Ovary (tissue), 9 donors: ENCODE measurements around the gene OPCML. TPM values are rescaled to one million over a fixed set of nuclear protein-coding genes. Genes with fewer than 3 reads are reported as not detected.

Experiments used
- DNase-seq, 5 donors: peaks; one replicate each; pipeline ENCODE4 v3.0.0-alpha.2; 2019 to 2020
- H3K27ac ChIP-seq, 2 donors: fragments of 200-600 bp; one replicate each; pipeline versions ENCODE4 v1.5.1 to v1.8.0; 2019 to 2022
- H3K27me3 ChIP-seq: fragments of 200-600 bp; one replicate; pipeline ENCODE4 v1.8.0; 2022
- H3K36me3 ChIP-seq: fragments of 200-600 bp; sonication (generic); one replicate; pipeline ENCODE4 v1.5.1; 2019
- H3K4me1 ChIP-seq: one replicate; pipeline ENCODE4 v1.8.1; 2013; ENCODE audit warnings: mild to moderate bottlenecking, moderate library complexity; ENCODE audit not compliant: insufficient read depth
- H3K4me3 ChIP-seq: fragments of 200-600 bp; sonication (generic); one replicate; pipeline ENCODE4 v1.5.1; 2017
- H3K9me3 ChIP-seq, 2 donors: fragments of 200-600 bp in 1 of 2; sonication (generic) in 1 of 2; one replicate each; pipeline versions ENCODE4 v1.5.1 to v1.8.1; 2013 to 2019; ENCODE audit warnings: mild to moderate bottlenecking in 1 of 2, moderate library complexity in 1 of 2
- CTCF ChIP-seq, 3 donors: fragments of 450-650 bp in 2 of 3; fragments of 200-600 bp in 1 of 3; IDR thresholded peaks; one replicate each; pipeline versions ENCODE4 v1.5.1 to v1.8.0; 2016 to 2022; ENCODE audit warnings: antibody characterized with exemption in 3 of 3, mild to moderate bottlenecking in 1 of 3
- EP300 ChIP-seq: sonication (generic); formaldehyde crosslinking; IDR thresholded peaks from one replicate; pipeline ENCODE4 v1.6.1; 2017; ENCODE audit warnings: antibody characterized with exemption
- POLR2A ChIP-seq: fragments of 450-650 bp; IDR thresholded peaks from one replicate; pipeline ENCODE4 v1.6.1; 2017; ENCODE audit warnings: antibody characterized with exemption, mild to moderate bottlenecking, moderate library complexity
- WGBS, 3 donors: extraction: QIAGEN DNeasy Blood & Tissue Kit in 1 of 3; methylation state at CpG; one replicate each; pipeline versions ENCODE4 v1.1.5 to v1.1.7; 2013 to 2017; 5-methylcytosine and 5-hydroxymethylcytosine counted together
- intact Hi-C, 4 donors: fragments of 100-400 bp; cut with DNase I; formaldehyde crosslinking; loops; one replicate each; pipeline versions ENCODE4 v1.11.0 to v1.15.1; 2022 to 2023
- polyA plus RNA-seq, 2 donors: library from polyadenylated mRNA; stranded (reverse); fragments of 200-250 nt in 1 of 2; fragments of 350-450 nt in 1 of 2; fragmentation: Illumina TruSeq in 1 of 2; extraction: RNeasy Lipid Tissue Mini Kit (QIAGEN cat#74804) in 1 of 2; gene quantifications; one replicate each; pipeline ENCODE4 v1.2.3, GENCODE V29; 2013 to 2014
- total RNA-seq, 7 donors: library from RNA; depleted of rRNA in 2 of 7; stranded (reverse); fragments of >200 nt in 2 of 7; fragmentation: NEBNext Ultra II Directional in 3 of 7; extraction: Animal tissue kit (Norgen Biotek cat#: 25700) in 3 of 7; gene quantifications; one replicate each; pipeline versions ENCODE4 v1.1.0 to v1.2.4, GENCODE V29; 2016 to 2023
- donor health status: DM: no; HTN: no; CAD: no; lungs with moderate emphysema.
- donor health status: DM: no; HTN: no; CAD: no.
- donor health status: Bipolar disorder and iron deficiency.
- donor health status: DM: yes; HTN: yes; CAD: no.
- donor health status: DM: no; HTN: no; CAD: no.
- donor health status: DM: yes; HTN: yes; CAD: no.

Gene OPCML
- total and polyA plus RNA-seq, 9 donors: under 0.01 to 2.8 (median 0.32) TPM; not detected in 2

DNA sequence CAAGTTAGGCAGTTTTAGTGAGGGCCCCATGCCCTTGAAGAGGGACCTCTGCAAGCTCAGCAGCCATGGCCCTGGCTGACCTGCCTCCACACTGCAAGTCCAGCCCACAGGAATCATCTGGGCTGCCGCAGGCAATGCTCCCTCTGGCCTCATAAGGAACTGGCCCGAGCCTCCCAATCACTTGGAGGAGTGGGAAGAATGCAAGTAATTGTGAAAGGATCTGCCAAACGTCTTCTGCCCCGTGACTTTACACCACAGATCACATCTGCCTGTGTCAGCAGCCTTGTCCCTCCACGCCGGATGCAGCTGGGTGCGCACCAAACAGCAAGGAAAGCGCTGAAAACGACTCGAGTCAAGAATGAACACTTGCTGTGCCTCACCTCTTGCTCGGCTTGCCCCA is 23.8 kb downstream of the OPCML start:
- Histone ChIP-seq H3K27me3 (no peaks in the 10 kb centered on the region), H3K36me3 (no peaks in the 10 kb centered on the region), H3K4me3 (no peak overlapping the region), H3K9me3 (no peaks in the 10 kb centered on the region), H3K4me1 (no peaks in the 10 kb centered on the region), H3K27ac (no peak overlapping the region)
- intact Hi-C loops: no loop called here
- TF ChIP-seq CTCF (IDR thresholded peaks at IDR 0.05) (no peak), EP300 (no peak), POLR2A (no peak)
- WGBS, 3 donors: 50 to 52% (median 51%) methylated on average over 11 of the region's 11 CpGs
- DNase-seq: no peak

DNA sequence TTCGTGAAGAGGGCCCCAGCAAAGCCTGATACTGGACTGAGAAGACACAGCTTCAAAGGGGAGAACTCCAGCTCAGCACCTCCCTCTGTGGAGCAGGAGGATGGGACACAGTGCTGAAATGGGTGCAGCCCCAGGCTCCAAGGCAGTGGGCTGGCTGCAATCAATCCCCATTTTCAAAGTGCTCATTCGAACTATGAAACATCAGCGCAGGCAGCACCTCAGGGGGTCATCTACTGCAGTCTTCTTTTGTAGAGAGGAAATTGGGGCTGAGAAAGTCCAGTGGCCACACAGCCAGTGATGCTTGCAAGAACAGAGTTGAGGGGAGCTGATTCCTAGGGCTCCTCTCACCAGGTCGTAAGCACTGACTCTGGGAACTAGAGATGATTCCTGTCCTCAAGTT is 25.1 kb downstream of the OPCML start:
- Histone ChIP-seq H3K36me3 (no peaks in the 10 kb centered on the region), H3K27me3 (no peaks in the 10 kb centered on the region), H3K27ac (no peak overlapping the region), H3K4me1 (no peaks in the 10 kb centered on the region), H3K9me3 (no peaks in the 10 kb centered on the region), H3K4me3 (no peak overlapping the region)
- intact Hi-C loops: no loop called here
- TF ChIP-seq CTCF (IDR thresholded peaks at IDR 0.05): no peak
- TF ChIP-seq EP300: no peak
- no peak for TF ChIP-seq POLR2A
- no peak for DNase-seq
- WGBS, 3 donors: 71 to 88% (median 83%) methylated on average over 4 of the region's 4 CpGs

- Histone ChIP-seq H3K27ac (no peak overlapping the region), H3K9me3 (no peaks in the 10 kb centered on the region), H3K4me3 (no peak overlapping the region), H3K27me3 (no peaks in the 10 kb centered on the region), H3K4me1 (no peaks in the 10 kb centered on the region), H3K36me3 (no peaks in the 10 kb centered on the region)
- 87 to 90% (median 87%) methylated on average over 6 of the region's 6 CpGs for WGBS, 3 donors
- intact Hi-C loops: no loop called here
- TF ChIP-seq POLR2A (no peak), EP300 (no peak), CTCF (IDR thresholded peaks at IDR 0.05) (no peak)
- DNase-seq: no peak
Measured at GRCh38 chr11:133506551-133507094, 25.7 kb downstream of the OPCML start.

GRCh38 chr11:133506023-133506422 is 26.3 kb downstream of the OPCML start:
- DNase-seq: no peak
- whole genome bisulfite sequencing, 3 donors: 67 to 75% (median 68%) methylated on average over 3 of the region's 3 CpGs
- TF ChIP-seq EP300 (no peak), CTCF (IDR thresholded peaks at IDR 0.05) (no peak), POLR2A (no peak)
- Histone ChIP-seq H3K9me3 (no peaks in the 10 kb centered on the region), H3K4me1 (no peaks in the 10 kb centered on the region), H3K27me3 (no peaks in the 10 kb centered on the region), H3K27ac (no peak overlapping the region), H3K36me3 (no peaks in the 10 kb centered on the region), H3K4me3 (no peak overlapping the region)
- intact Hi-C loops: no loop called here
